Liver (tissue), 3 donors: Measurements from ENCODE around the gene DNAH5.

Experiments
- TAF1 ChIP-seq: conservative IDR thresholded peaks from 2 replicates; pipeline ENCODE4 v1.6.1; 2016; ENCODE audit warnings: antibody characterized with exemption, mild to moderate bottlenecking
- TF ChIP-seq, protein P1 (sequence below): fragments of 150-350 bp; IDR thresholded peaks from 2 replicates; pipeline ENCODE4 v1.5.1; 2017; ENCODE audit warnings: improper control_type of control experiment, low read depth, low read length; ENCODE audit not compliant: missing input control
- TF ChIP-seq, protein P2 (sequence below): IDR thresholded peaks from 2 replicates; pipeline ENCODE4 v1.6.1; 2016; ENCODE audit warnings: antibody characterized with exemption, mild to moderate bottlenecking
- donor health status: healthy.
- donor health status: healthy.

DNA sequence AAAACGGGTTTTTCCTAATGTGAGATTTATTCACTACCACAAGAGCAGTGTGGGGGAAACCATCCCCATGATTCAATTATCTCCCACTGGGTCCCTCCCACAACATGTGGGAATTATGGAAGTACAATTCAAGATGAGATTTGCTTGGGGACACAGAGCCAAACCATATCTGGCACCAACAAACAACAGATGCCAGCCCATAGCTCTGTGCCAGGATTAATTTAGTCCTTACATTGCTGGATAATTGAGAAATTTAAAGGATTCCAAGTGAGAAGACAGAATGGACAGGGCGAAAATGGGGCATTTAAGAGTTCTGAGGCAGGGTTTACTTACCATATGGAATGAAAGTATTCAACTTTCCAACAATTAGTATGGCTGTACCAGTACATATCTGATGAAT, 30.8 kb upstream of the DNAH5 start:
- TF ChIP-seq, protein P1, sequence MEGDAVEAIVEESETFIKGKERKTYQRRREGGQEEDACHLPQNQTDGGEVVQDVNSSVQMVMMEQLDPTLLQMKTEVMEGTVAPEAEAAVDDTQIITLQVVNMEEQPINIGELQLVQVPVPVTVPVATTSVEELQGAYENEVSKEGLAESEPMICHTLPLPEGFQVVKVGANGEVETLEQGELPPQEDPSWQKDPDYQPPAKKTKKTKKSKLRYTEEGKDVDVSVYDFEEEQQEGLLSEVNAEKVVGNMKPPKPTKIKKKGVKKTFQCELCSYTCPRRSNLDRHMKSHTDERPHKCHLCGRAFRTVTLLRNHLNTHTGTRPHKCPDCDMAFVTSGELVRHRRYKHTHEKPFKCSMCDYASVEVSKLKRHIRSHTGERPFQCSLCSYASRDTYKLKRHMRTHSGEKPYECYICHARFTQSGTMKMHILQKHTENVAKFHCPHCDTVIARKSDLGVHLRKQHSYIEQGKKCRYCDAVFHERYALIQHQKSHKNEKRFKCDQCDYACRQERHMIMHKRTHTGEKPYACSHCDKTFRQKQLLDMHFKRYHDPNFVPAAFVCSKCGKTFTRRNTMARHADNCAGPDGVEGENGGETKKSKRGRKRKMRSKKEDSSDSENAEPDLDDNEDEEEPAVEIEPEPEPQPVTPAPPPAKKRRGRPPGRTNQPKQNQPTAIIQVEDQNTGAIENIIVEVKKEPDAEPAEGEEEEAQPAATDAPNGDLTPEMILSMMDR: no peak
- TF ChIP-seq, protein P2, sequence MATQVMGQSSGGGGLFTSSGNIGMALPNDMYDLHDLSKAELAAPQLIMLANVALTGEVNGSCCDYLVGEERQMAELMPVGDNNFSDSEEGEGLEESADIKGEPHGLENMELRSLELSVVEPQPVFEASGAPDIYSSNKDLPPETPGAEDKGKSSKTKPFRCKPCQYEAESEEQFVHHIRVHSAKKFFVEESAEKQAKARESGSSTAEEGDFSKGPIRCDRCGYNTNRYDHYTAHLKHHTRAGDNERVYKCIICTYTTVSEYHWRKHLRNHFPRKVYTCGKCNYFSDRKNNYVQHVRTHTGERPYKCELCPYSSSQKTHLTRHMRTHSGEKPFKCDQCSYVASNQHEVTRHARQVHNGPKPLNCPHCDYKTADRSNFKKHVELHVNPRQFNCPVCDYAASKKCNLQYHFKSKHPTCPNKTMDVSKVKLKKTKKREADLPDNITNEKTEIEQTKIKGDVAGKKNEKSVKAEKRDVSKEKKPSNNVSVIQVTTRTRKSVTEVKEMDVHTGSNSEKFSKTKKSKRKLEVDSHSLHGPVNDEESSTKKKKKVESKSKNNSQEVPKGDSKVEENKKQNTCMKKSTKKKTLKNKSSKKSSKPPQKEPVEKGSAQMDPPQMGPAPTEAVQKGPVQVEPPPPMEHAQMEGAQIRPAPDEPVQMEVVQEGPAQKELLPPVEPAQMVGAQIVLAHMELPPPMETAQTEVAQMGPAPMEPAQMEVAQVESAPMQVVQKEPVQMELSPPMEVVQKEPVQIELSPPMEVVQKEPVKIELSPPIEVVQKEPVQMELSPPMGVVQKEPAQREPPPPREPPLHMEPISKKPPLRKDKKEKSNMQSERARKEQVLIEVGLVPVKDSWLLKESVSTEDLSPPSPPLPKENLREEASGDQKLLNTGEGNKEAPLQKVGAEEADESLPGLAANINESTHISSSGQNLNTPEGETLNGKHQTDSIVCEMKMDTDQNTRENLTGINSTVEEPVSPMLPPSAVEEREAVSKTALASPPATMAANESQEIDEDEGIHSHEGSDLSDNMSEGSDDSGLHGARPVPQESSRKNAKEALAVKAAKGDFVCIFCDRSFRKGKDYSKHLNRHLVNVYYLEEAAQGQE: no peak
- no peak for TF ChIP-seq TAF1
